Memory B cell (primary cell): Measurements from ENCODE around the gene IRS2.

Source experiments
- ATAC-seq: fragments of 150-1000 bp; cut with Tn5 transposase; 2 replicates; pipeline ENCODE4 v1.10.0; 2021; ENCODE audit warnings: low read depth, mild to moderate bottlenecking, moderate library complexity
- DNase-seq, 2 donors: peaks; one replicate each; pipeline ENCODE4 v3.0.0; 2022; ENCODE audit warnings: low spot score in 2 of 2
- H3K27ac Mint-ChIP-seq: one replicate; pipeline ENCODE4 v1.8.0; 2022; ENCODE audit warnings: mild to moderate bottlenecking, moderate library complexity, mixed read lengths
- H3K27me3 Mint-ChIP-seq: one replicate; pipeline ENCODE4 v1.8.0; 2022; ENCODE audit warnings: mixed read lengths
- H3K36me3 Mint-ChIP-seq: one replicate; pipeline ENCODE4 v1.8.0; 2022; ENCODE audit warnings: mild to moderate bottlenecking, mixed read lengths
- H3K4me1 Mint-ChIP-seq: one replicate; pipeline ENCODE4 v1.8.0; 2022; ENCODE audit warnings: mixed read lengths
- H3K4me3 Mint-ChIP-seq: one replicate; pipeline ENCODE4 v1.8.0; 2022; ENCODE audit warnings: mild to moderate bottlenecking, moderate library complexity, mixed read lengths
- H3K9me3 Mint-ChIP-seq: one replicate; pipeline ENCODE4 v1.8.0; 2022; ENCODE audit warnings: mixed read lengths

Gene IRS2

DNA sequence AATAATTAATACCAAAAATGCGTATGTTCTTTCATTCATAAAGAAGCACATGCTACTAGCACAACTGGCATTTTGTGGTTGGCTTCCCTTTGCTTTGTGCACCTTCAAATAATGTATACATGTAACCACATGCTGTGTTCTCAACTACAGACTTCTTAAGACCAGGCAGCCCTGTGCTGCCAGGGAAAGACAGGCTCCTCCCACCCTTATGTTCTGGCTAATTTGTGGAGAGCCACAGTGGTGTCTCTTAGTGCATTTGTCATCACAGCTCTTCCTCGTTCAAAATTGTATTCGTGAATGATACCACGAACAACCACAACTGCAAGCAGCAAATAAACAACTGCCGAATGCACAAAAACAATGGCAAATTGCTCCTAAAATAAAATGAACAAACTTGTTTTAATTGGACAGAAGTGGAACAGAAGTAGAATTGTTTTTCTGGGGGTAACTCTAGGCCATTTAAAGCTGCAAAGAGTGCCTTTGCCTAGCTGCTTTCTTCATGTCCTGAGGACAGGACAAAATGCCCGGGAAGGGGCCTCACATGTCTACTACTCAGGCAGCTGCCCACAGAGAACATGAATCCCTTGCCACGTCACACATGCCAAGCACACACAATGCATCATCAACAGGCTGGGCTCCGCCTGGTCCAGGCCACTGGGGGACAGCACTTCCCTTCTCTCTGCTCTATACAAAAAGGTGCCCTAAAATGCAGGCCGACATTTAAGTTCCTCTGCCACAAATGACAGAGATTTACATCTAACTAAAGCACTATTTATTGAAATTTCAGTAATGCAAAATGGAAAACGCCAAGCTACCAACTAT lies 21.7 kb downstream of the IRS2 start:
- DNase-seq: no peak
- Mint-ChIP-seq H3K27me3 (no peaks in the 10 kb centered on the region), H3K36me3 (peaks cover 2% of the 10 kb centered on the region), H3K4me1 (peaks cover 4% of the 10 kb centered on the region), H3K9me3 (no peaks in the 10 kb centered on the region), H3K27ac (no peak overlapping the region), H3K4me3 (no peak overlapping the region)
- ATAC-seq: no peak

DNA sequence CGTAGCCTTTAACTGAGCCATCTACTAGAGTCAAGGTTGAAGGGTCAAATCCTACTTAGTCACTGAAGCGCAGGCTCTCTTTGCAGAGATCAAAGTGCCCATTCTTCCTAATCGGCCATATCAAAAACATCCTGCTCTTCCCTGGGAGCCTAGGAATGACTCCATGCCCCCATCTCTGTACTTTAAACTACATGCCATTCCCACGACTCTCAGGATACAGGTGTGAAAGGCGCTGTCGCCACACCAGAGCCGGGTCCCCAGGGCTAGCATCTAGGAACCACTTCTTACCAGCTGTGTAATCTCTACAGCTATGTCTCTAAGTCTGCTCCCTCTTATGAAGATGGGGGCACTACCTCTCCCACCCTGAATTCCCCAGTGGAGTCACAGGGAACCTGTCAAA lies 22.3 kb downstream of the IRS2 start:
- Mint-ChIP-seq H3K27me3 (no peaks in the 10 kb centered on the region), H3K4me3 (no peak overlapping the region), H3K36me3 (no peaks in the 10 kb centered on the region), H3K4me1 (peaks cover 4% of the 10 kb centered on the region), H3K27ac (no peak overlapping the region), H3K9me3 (no peaks in the 10 kb centered on the region)
- no peak for ATAC-seq
- DNase-seq: no peak

DNA sequence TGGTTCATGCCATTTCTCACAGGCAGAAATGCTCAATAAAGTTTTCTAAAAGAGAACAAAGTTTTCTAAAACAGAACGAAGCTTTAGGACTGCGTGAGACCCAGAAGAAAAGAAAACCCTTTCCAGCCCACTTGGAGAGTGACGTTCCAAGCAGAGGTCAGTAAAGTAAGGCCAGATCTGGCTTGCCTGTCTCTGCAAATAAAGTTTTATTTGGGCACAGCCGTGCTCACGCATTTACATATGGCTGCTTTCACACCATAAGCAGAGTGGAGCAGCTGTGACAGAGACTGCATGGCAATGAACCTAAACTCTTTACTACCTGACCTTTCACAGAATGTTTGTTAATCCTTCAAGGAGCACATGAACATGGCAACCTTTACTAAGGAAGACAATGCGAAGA lies 23.6 kb downstream of the IRS2 start:
- ATAC-seq: no peak
- H3K4me1 Mint-ChIP-seq: peaks cover 4% of the 10 kb centered on the region

DNA sequence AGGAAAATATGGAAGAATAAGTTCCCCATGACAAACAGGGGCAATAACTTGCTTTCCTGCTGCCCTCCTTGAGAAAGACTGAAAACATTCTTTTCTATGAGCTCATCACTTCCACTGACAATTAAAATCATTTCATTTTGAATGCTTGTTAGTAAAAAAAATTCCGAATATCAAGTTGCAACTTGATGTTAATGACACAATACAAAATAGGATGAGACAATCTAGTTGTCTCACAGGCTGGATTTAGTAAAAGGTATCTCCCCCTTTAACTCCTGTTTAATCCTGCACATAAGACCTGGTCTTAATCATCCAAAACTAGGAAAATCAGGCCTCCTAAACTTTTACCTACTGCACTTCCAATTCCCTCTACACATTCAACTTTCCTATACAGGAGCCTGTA lies 24.7 kb downstream of the IRS2 start:
- no peaks in the 10 kb centered on the region for H3K9me3 Mint-ChIP-seq
- no peak overlapping the region for H3K27ac Mint-ChIP-seq
- no peaks in the 10 kb centered on the region for H3K27me3 Mint-ChIP-seq
- H3K36me3 Mint-ChIP-seq: no peaks in the 10 kb centered on the region
- no peak for DNase-seq
- no peak for ATAC-seq
- H3K4me3 Mint-ChIP-seq: no peak overlapping the region
- H3K4me1 Mint-ChIP-seq: peaks cover 4% of the 10 kb centered on the region

More for the DNA sequence above, 23.6 kb downstream of the IRS2 start:
- H3K9me3 Mint-ChIP-seq: no peaks in the 10 kb centered on the region
- no peak overlapping the region for H3K27ac Mint-ChIP-seq
- no peak overlapping the region for H3K4me3 Mint-ChIP-seq
- no peaks in the 10 kb centered on the region for H3K27me3 Mint-ChIP-seq
- no peaks in the 10 kb centered on the region for H3K36me3 Mint-ChIP-seq
- no peak for DNase-seq

DNA sequence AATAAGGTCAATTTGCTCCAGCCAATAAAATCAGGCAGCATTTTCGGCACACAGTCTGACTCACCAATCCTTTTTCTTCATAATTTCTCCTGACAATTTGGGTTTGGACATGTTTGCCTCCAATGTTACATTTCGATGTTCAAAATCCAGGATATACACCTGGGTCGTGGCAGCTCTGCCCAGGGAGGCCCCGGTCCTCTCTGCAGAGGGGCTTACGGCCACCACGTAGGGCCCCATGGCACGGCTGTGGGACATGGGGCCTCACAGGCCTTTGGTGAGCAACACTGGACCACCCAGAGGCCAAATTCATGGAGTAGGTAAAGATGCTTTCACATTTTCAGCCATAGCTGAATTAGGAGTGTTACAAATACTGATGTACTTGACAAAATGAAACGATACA lies 25.4 kb downstream of the IRS2 start:
- no peaks in the 10 kb centered on the region for H3K27me3 Mint-ChIP-seq
- peaks cover 4% of the 10 kb centered on the region for H3K4me1 Mint-ChIP-seq
- DNase-seq (no peak), ATAC-seq (no peak)
- H3K9me3 Mint-ChIP-seq: no peaks in the 10 kb centered on the region
- no peak overlapping the region for H3K4me3 Mint-ChIP-seq
- no peak overlapping the region for H3K27ac Mint-ChIP-seq
- H3K36me3 Mint-ChIP-seq: peaks cover 2% of the 10 kb centered on the region

DNA sequence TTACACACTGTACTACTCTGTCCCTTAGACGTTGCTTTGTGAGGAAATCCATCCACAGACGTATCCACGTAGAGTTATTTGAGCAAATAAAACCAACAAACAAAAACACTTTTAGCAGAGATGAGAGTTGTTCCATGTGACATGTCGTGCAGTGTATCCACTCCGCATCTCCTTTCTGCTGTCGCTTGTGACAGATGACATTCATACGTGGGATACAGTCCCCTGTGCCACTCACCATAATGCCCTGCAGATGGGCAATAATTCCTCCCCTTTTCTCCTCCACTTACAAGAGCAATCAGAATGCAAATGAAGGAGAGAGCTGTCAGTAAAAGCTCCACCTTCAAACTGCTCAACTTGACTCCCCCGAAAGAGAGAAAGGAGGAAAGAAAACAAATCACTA lies 26.0 kb downstream of the IRS2 start:
- no peaks in the 10 kb centered on the region for H3K9me3 Mint-ChIP-seq
- no peak overlapping the region for H3K4me3 Mint-ChIP-seq
- DNase-seq (no peak), ATAC-seq (no peak)
- H3K27me3 Mint-ChIP-seq: no peaks in the 10 kb centered on the region
- peaks cover 2% of the 10 kb centered on the region for H3K4me1 Mint-ChIP-seq
- H3K36me3 Mint-ChIP-seq: peaks cover 3% of the 10 kb centered on the region
- no peak overlapping the region for H3K27ac Mint-ChIP-seq

DNA sequence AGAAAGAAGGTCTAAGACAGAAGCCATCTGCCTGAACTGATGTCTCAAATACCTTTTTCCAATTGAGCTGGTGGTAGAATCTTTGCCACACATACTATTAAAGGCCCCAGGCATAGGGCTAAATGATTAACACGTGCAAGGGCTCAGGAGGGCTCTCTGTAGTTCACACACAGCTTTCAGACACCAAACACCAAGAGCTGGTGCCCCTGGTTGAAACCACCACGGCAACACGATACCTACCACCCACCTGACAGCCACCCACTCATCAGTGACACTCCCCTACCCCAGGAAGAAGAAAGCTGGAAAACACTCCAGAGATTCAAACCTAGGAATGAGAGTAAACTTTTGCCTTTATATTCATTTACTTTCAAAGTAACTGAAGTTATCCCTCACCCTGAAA lies 26.8 kb downstream of the IRS2 start:
- H3K4me3 Mint-ChIP-seq: no peak overlapping the region
- no peaks in the 10 kb centered on the region for H3K9me3 Mint-ChIP-seq
- DNase-seq (no peak), ATAC-seq (no peak)
- no peaks in the 10 kb centered on the region for H3K4me1 Mint-ChIP-seq
- H3K27ac Mint-ChIP-seq: no peak overlapping the region
- H3K27me3 Mint-ChIP-seq: no peaks in the 10 kb centered on the region
- peaks cover 3% of the 10 kb centered on the region for H3K36me3 Mint-ChIP-seq

DNA sequence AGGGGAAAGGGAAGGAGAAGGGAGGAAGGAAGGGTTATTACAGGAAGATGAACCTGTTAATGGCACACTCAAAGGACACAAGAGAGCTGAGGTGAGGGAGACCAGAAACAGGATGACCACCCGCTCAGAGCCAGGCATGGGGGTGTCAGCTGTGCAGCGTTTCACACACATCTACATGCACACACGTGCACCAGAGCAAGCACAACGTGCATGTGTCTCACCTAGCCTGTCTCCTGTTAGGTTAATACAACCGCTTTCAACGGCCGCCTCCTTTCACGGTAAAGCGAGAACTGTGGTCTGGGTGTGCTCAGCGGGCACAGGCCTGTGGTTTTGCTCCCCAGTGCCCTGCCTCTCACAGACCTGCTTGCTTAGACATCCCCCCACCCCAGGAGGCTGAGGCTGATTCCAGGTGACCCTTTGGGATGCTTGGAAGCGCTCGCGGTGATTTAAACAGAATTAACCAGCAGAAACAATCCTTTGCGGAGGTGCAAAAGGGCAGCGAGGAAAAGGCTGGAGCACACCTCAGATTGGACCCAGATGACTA lies 27.4 kb downstream of the IRS2 start:
- H3K27ac Mint-ChIP-seq: no peak overlapping the region
- no peaks in the 10 kb centered on the region for H3K4me1 Mint-ChIP-seq
- no peaks in the 10 kb centered on the region for H3K9me3 Mint-ChIP-seq
- ATAC-seq: no peak
- DNase-seq: no peak
- H3K36me3 Mint-ChIP-seq: peaks cover 3% of the 10 kb centered on the region
- H3K4me3 Mint-ChIP-seq: no peak overlapping the region
- no peaks in the 10 kb centered on the region for H3K27me3 Mint-ChIP-seq

DNA sequence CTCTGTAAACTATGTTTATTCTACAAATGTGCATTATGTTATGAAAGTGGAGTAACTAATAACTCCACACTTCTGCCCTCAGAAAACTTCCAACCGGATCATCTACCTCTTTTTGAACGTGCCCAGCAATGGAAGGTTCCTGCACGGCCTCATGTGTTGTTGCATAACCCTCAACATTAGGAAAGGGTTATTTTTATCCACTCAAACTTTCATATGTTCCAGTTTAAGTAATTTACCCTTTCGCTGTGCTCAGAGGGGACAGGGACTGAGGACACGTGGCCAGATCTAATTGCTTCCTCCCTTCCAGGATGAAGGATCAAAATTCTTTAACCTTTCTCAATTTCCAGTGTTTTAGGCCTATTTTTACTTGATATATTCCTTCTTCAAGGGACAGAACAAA lies 29.6 kb downstream of the IRS2 start:
- H3K4me3 Mint-ChIP-seq: no peak overlapping the region
- no peaks in the 10 kb centered on the region for H3K4me1 Mint-ChIP-seq
- H3K27me3 Mint-ChIP-seq: no peaks in the 10 kb centered on the region
- DNase-seq (no peak), ATAC-seq (no peak)
- peaks cover 3% of the 10 kb centered on the region for H3K36me3 Mint-ChIP-seq
- no peak overlapping the region for H3K27ac Mint-ChIP-seq
- no peaks in the 10 kb centered on the region for H3K9me3 Mint-ChIP-seq

DNA sequence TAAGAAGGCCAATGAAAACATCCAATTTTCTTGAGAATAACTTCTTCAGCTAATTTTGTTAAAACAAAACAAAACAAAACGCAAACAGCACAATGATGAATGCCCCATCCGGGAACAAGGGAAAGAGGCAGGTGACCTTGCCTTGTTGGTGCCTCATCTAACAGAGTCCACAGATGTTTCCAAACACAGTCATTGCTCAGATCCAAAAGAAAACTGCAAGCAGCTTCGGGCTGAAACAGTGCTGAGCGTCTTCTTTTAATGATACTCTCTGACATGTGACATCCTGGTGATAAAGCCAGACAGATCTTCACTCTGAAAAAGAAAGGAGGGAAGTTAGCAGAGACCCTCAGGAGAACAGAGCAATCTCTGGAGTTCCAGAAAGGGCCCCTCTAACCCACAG lies 30.4 kb downstream of the IRS2 start:
- ATAC-seq (no peak), DNase-seq (no peak)
- H3K4me1 Mint-ChIP-seq: no peaks in the 10 kb centered on the region
- no peak overlapping the region for H3K4me3 Mint-ChIP-seq
- H3K36me3 Mint-ChIP-seq: peaks cover 3% of the 10 kb centered on the region
- no peaks in the 10 kb centered on the region for H3K27me3 Mint-ChIP-seq
- H3K9me3 Mint-ChIP-seq: no peaks in the 10 kb centered on the region
- no peak overlapping the region for H3K27ac Mint-ChIP-seq

DNA sequence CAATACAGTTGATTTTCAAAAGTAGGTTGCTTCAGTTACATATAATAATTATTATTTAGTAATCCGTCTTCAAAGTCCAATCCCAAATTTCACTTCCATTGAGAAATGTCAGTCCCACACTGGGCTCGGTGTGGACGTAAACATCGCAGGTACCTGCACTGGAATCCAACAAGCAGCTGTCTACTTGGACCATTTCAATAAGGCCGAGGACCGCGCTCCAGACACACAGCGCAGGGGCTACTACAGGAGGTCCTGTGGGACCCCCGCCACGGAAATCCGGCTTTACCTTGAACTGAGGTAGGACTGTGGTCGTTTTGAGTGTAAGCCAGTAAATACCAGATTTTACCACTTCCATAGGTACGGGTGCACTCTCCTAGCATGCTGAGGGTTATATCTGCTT lies 30.8 kb downstream of the IRS2 start:
- Mint-ChIP-seq H3K4me1 (no peaks in the 10 kb centered on the region), H3K9me3 (no peaks in the 10 kb centered on the region), H3K36me3 (peaks cover 3% of the 10 kb centered on the region), H3K4me3 (no peak overlapping the region), H3K27ac (no peak overlapping the region), H3K27me3 (no peaks in the 10 kb centered on the region)
- ATAC-seq (no peak), DNase-seq (no peak)

DNA sequence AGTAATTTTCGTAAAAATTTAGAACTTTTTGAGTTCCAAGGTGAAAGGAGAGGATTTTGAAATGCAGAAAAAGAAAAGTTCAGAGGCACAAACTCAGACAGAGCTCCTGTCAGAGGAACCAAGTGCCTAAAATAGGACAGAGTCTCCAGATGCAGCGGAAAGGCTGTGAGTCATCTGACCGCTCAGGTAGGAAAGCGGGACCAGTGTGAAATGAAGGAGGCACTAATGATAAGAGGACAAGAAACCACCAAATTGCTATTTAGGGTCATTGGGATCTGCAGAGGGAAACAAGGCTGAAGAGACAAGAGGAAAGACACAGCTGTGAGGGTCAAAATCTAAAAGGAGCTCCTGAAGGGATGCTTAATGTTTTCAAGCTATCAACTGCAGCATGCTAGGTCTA lies 34.9 kb downstream of the IRS2 start:
- Mint-ChIP-seq H3K27ac (no peak overlapping the region), H3K27me3 (peaks cover 4% of the 10 kb centered on the region), H3K9me3 (peaks cover 1% of the 10 kb centered on the region), H3K4me1 (no peaks in the 10 kb centered on the region), H3K36me3 (peaks cover 3% of the 10 kb centered on the region), H3K4me3 (no peak overlapping the region)
- ATAC-seq: no peak
- DNase-seq: no peak

DNA sequence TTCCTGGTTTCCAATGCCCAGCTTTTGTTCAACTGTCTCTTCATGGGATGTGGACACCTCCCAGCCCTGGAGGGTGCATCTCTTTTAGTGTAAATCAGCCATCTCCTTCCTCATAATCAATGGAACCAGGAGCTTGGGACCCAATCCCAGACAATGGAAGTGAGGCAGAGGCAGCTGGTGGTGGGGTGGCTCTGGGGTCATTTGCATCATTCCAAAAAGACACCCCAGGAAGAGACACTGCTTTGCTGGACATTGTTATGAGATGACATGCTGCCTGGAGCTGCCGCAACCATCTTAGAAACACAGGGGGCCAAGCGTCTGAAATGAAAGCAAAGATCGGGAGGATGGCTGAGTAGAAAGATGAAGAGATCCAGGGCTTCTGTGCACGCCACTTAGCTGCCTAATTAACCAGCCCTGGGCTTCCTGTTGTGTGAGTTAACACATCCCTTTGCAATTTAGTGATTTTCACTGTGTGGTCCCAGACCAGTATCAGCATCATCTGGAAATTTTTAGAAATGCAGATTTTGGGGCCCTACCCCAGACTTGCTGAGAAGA lies 36.1 kb downstream of the IRS2 start:
- Mint-ChIP-seq H3K9me3 (peaks cover 2% of the 10 kb centered on the region), H3K4me3 (no peak overlapping the region), H3K27me3 (peaks cover 4% of the 10 kb centered on the region), H3K36me3 (no peaks in the 10 kb centered on the region), H3K4me1 (no peaks in the 10 kb centered on the region), H3K27ac (no peak overlapping the region)
- no peak for DNase-seq
- no peak for ATAC-seq

DNA sequence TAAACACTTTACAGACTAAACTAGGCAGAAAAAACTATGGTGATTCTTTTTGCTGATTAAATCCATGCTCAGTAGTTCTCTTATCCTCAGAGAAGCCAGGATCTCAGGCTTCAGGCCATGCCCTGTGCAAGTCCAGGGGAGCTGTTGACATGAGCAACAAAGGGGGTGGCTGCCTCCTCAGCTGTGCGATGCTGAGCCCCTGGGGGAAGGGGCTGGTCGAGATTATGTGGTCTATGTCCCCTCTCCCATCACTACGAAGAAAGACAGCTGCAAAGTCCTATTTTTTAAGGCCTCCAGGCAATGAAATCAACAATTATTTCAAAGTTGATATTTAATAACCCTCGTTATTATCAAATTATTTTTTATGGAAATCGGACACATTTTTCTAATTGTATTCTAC lies 37.0 kb downstream of the IRS2 start:
- Mint-ChIP-seq H3K4me3 (no peak overlapping the region), H3K4me1 (no peaks in the 10 kb centered on the region), H3K27me3 (peaks cover 4% of the 10 kb centered on the region), H3K9me3 (peaks cover 3% of the 10 kb centered on the region), H3K27ac (no peak overlapping the region), H3K36me3 (no peaks in the 10 kb centered on the region)
- no peak for DNase-seq
- ATAC-seq: no peak

DNA sequence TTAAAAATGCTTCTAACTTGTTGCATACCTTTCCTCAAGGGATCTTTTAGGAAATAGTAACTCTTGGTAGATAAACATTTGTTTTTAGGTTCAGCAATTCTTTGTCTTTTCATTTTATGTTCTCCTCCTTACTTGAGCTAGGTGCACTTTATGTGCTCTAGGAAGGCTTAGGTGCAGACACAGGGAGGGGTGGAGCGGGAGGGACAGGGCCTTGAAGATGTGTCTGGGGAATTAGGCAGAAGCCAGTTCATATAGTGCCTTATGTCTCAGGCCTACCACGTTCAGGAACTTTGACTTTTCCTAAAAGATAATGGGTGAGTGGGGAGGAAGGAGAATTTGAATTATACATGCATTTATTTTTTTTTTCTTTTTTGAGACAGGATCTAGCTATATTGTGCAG lies 37.7 kb downstream of the IRS2 start:
- ATAC-seq (no peak), DNase-seq (no peak)
- Mint-ChIP-seq H3K27ac (no peak overlapping the region), H3K27me3 (peaks cover 6% of the 10 kb centered on the region), H3K4me3 (no peak overlapping the region), H3K9me3 (peaks cover 4% of the 10 kb centered on the region), H3K4me1 (no peaks in the 10 kb centered on the region), H3K36me3 (no peaks in the 10 kb centered on the region)
